Measurements from ENCODE around the gene RBL2.
"Not testable (repeated sequence)": the region's sequence is repeated elsewhere in the genome, so short reads cannot be mapped to it uniquely, and the experiment has no call there.

The RBL2 gene

DNA sequence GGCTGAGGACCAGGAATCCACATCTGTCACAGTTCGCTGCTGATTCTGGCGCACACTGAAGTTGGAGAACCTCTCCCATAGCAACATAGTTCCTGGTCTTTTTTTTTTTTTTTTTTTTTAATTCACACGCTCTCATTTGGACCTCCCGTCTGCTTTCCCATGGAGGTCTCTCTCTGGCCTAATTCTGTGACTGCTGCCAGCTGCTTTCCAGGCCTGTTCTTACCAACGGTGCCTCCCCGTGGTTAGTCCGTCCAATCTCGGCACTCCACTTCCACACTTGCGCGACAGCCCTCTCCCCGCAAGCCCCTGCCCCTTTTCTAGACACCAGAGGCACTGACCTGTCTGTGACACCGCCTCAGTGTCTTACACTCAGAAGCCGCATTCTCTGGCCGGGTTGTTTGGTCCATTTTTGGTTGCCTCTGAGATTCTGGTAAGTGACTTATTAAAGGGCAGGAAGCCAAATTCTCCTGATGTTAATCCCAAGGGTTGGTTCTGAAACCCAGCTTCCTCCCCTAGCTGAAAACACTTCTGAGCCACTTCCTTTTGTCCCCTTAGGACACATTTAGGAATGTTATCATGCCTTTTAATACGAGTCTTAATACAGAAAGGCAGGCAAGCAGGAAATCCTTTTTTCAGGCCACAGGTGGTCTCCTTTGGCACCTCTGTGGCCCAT is 69.9 kb downstream of the RBL2 start:
- DNase-seq = peak in 33 of 56 donors; percentile 20 to 62 (median 46)

GRCh38 chr16:53504665-53505064 is 70.4 kb downstream of the RBL2 start:
- no peak for DNase-seq

DNA sequence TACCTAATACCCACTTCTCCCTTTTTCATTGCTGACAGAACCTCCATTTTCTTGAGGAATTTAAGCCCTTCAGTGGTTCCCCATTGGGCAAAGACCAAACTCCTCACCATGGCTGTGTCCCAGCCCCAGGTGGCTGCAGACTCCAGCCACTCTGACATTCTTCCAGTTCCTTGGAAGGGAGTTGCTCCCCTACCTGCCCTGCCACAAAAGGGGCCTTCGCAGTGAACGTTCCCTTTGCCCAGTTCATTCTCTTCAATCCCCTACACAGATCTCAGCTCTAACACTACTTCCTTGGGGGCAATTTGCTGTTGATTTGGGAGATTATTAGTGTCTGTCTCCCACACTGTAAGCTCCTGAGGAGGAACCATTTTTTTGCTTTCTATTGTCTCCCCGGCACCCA is 72.0 kb downstream of the RBL2 start:
- DNase-seq = no peak

DNA sequence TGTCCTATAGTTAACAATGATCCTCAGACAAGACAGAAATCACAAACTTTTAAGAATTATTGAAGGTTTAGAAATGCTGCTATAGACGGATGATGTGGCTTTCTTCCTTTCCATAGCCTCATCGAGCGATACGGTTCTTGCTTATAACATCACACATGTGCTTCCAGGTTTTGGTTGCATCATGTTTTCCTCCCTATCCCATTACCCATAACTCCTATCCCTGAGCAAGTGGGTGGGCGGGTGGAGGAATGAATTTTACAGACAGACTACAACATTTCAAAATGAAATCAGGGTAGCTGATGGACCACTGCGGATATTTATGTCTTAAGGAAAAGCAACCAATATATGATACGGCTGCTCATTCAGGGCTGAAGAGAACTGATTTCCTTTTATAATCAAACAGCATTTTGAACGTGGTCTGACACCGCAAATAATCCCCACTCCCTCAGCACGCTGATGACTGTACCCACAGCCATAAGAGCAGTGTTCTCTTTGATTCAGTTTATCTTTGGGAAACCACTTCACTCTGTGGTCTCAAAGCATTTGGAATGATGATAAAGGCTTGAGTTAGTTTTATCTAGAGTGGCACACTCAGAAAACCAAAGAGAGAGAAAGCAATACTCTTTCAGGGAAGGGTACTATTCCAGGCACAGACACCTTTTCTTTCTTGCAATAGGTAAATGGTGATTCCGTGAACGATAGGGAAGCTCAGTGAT is 73.4 kb downstream of the RBL2 start:
- no peak for DNase-seq

- DNase-seq = peak in 43 of 56 donors; percentile 6 to 68 (median 32)
These were observed 75.8 kb downstream of the RBL2 start for GRCh38 chr16:53509906-53510703.

DNA sequence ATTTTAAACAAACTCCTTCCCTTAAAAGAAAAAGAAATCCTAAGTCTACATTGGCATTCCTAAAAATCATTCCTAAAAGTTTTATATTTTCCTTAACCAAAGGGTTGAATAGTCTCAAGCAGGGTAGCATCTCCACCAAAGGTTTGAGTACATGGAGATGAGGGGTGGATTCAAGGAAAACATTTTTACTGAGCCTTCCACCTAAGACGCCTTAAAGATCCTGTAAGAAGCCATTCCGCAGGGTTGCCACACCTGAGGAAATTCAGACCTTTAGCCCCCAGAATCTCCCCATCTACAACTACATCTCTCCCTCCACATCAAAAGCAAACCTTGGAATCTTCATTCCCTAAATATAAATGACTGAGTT is 76.4 kb downstream of the RBL2 start:
- DNase-seq = no peak

DNA sequence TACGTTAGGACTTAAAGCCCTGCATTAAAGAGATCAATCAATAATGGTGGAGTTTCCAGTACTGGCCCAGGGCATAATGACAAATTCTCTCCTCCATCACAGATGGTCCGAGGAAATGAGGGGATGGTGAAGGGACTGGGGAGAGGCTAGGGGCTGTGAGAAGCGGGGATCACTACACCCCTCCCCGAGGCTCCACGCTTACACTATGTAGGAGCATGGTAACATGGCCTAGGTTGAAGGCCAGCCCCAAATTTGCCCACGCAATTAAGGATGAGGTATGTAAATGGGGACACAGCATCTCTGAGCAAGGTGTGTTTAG is 76.8 kb downstream of the RBL2 start:
- DNase-seq = no peak

- DNase-seq = no peak
These were observed 77.4 kb downstream of the RBL2 start for GRCh38 chr16:53511403-53512280.

DNA sequence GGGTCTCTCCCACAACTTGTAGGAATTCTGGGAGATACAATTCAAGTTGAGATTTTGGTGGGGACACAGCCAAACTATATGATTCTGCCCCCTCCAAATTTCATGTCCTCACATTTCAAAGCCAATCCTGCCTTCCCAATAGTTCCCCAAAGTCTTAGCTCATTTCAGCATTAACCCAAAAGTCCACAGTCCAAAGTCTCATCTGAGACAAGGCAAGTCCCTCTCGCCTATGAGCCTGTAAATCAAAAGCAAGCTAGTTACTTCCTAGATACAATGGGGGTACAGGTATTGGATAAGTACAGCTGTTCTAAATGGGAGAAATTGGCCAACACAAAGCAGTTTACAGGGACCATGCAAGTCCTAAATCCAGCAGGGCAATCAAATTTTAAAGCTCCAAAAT is 78.5 kb downstream of the RBL2 start:
- DNase-seq = not testable (repeated sequence)

- DNase-seq = no peak
These were observed 81.0 kb downstream of the RBL2 start for GRCh38 chr16:53515259-53515658.

- DNase-seq = no peak
These were observed 81.5 kb downstream of the RBL2 start for GRCh38 chr16:53515811-53516210.

- DNase-seq = no peak
These were observed 83.6 kb downstream of the RBL2 start for GRCh38 chr16:53517851-53518250.

- DNase-seq = no peak
These were observed 84.5 kb downstream of the RBL2 start for GRCh38 chr16:53518550-53519416.

DNA sequence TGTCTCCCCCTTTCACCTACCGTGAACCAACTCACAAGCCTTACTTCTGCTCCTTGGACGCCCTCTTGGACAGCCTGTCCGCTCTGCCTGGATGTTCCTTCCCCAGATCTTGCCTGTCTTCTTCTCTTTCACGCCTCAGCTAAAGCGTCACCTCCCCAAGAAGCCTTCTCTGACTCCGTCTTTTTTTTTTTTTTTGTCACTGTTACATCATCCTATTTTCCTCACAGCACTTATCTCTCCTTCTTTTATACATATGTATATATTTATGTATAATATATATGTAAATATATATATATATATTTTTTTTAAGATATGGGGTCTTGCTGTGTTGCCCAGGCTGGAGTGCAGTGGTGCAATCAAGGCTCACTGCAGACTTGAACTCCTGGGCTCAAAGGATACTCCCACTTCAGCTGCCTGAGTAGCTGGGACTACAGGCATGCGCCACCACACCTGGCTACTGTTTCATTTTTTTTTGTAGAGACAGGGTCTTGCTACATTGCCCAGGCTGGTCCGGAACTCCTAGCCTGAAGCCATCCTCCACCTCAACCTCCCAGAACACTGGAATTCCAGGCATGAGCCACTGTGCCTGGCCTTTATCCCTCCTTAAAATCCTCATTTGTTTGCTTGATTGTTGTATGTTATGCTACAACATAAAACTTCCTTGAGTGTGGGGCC is 85.3 kb downstream of the RBL2 start:
- DNase-seq = no peak

- no peak for DNase-seq
These were observed 89.0 kb downstream of the RBL2 start for GRCh38 chr16:53523126-53523804.

DNA sequence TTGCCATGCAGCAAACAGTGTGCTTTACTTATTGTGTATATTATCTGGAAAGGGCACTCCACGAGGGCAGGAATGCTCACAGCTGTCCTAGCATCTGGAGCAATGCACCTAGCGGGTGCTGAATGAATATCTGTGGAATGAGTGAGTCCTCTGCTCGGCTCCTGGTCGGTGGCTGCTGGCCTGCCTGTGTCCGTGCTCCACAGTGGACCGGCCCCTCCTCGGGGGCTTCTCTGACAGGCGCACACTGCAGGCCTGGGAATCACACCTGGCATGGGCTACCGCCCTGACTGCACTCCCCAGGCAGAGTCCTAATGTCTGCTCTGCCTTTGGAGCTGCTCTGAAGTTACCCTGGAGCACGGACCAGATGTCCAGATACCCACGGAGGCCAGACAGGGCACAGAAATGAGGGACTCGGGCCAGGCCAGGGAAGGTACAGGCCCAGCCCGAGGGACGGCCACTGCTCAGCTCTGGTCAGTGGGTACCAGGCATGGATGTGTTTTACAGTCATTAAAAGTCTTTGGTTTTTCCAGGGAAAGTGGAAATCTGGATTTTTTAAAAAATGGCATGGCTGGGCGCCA is 89.8 kb downstream of the RBL2 start:
- DNase-seq = no peak

GRCh38 chr16:53528797-53529196 is 94.5 kb downstream of the RBL2 start:
- no peak for DNase-seq

DNA sequence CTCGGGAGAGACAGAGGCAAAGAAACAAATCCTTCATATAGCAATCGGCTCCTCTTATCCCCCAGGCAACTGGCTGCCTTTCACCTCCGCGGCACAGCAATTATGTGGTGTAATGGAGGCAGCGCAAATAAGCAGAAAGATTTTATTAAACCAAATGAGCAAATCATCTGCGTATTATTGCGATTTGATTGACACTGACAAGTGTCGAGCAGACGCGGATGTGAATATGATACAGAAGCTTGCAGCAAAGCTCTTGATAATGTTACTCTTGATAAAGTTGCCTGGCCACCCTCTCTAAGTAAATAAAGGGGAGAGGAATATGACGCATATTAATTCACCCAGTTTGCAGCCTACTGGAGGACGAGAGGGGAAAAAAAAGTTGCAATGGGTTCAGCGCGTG is 95.2 kb downstream of the RBL2 start:
- no peak for DNase-seq

DNA sequence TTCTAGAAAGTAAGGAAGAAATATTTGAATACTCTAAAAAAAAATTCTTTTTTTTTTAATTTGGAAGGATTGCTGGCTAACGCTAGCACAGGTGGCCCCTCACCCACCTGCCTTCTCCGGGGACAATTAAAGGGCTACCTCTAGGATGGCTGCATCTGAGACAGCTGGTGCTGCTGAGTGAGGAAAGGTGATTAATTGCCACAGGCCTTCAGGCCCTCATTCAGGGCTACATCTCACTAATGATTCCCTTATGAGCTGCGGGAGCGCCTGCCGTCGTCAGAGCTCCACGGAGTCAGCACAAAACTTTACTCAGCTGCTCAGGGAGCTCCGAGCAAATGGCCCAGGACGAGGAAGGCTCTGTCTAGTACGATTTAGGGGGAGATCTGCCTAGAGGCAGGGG is 95.8 kb downstream of the RBL2 start:
- DNase-seq = no peak
